ENCODE measurements around the gene HCCS. TPM values are rescaled to one million over a fixed set of nuclear protein-coding genes. Genes with fewer than 3 reads are reported as not detected.

HCCS gene
- total and polyA plus RNA-seq, 2 donors (not counting 3 experiments of a cell fraction or from before 2014, with no cell fraction given): 16.9 to 39.3 TPM

DNA sequence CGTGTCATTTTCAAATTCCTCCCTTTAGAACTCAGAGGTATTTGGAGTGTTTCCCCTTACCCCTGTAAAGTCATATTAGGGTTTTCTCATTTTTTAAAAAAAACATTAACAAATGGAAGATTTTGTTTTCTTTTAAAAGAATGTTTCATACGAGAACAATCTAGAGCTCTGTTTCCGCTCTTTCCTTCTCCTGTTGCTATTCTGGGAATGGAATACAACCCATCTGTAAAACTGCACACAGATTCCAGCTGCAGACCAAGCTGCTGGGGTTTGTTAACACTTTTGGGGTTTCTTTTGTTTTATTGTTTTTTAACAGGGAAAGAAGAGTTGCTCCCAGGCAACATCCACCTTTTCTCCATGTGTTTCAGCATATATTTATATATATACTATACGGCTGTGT lies 61.3 kb downstream of the HCCS start:
- ChIA-PET CTCF (no interaction called here), POLR2A (no interaction called here)
- no TSS peak for BruUV-seq (replicated peaks)
- Histone ChIP-seq H3K79me2 (ENCODE audit: control insufficient read depth, insufficient read depth, low read length) (no peaks in the 10 kb centered on the region), H3K4me3 (replicated peaks in 1 of 3; ENCODE audit: insufficient read depth in 1 of 3, low read depth in 1 of 3, low read length in 3 of 3) (no peak overlapping the region), H3K9me3 (replicated peaks; ENCODE audit: control insufficient read depth, insufficient read depth, low read length) (no peaks in the 10 kb centered on the region), H3K4me1 (ENCODE audit: control insufficient read depth, extremely low read depth, insufficient read depth, low read length) (no peaks in the 10 kb centered on the region), H3K36me3 (ENCODE audit: control insufficient read depth in 2 of 2, extremely low read depth in 1 of 2, insufficient read depth in 2 of 2, low read length in 2 of 2) (no peaks in the 10 kb centered on the region), H3K27ac (ENCODE audit: insufficient read depth, low read depth, low read length) (no peak overlapping the region), H4K20me1 (replicated peaks; ENCODE audit: control insufficient read depth, extremely low read depth, insufficient read depth, low read length) (no peaks in the 10 kb centered on the region), H3K4me2 (ENCODE audit: insufficient read depth, low read length) (no peak overlapping the region), H3K9me1 (replicated peaks; ENCODE audit: control insufficient read depth, extremely low read depth, insufficient read depth, low read length) (no peaks in the 10 kb centered on the region), H3K27me3 (ENCODE audit: control insufficient read depth in 2 of 2, insufficient read depth in 2 of 2, low read length in 2 of 2) (no peaks in the 10 kb centered on the region), H3K9ac (replicated peaks; ENCODE audit: extremely low read depth, insufficient read depth, low read length) (no peak overlapping the region), H2AFZ (ENCODE audit: low read depth, low read length) (no peak overlapping the region)
- no peak for TF ChIP-seq FOS (IDR thresholded peaks at IDR 0.05; ENCODE audit: borderline replicate concordance, insufficient read depth, low read length)
- TF ChIP-seq JUN (IDR thresholded peaks at IDR 0.05; ENCODE audit: borderline replicate concordance, insufficient read depth, insufficient read length, low read depth): no peak
- no peak for TF ChIP-seq POLR2AphosphoS5 (IDR thresholded peaks at IDR 0.05; ENCODE audit: insufficient read depth, low read depth, low read length)
- TF ChIP-seq POLR2A (IDR thresholded peaks at IDR 0.05; ENCODE audit: low read depth, low read length): no peak
- no peak for TF ChIP-seq MYC (IDR thresholded peaks at IDR 0.05; ENCODE audit: low read depth, low read length)
- TF ChIP-seq EZH2 (IDR thresholded peaks at IDR 0.05; ENCODE audit: borderline replicate concordance, low read depth, low read length, severe bottlenecking): no peak
- TF ChIP-seq, protein P1, sequence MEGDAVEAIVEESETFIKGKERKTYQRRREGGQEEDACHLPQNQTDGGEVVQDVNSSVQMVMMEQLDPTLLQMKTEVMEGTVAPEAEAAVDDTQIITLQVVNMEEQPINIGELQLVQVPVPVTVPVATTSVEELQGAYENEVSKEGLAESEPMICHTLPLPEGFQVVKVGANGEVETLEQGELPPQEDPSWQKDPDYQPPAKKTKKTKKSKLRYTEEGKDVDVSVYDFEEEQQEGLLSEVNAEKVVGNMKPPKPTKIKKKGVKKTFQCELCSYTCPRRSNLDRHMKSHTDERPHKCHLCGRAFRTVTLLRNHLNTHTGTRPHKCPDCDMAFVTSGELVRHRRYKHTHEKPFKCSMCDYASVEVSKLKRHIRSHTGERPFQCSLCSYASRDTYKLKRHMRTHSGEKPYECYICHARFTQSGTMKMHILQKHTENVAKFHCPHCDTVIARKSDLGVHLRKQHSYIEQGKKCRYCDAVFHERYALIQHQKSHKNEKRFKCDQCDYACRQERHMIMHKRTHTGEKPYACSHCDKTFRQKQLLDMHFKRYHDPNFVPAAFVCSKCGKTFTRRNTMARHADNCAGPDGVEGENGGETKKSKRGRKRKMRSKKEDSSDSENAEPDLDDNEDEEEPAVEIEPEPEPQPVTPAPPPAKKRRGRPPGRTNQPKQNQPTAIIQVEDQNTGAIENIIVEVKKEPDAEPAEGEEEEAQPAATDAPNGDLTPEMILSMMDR (IDR thresholded peaks at IDR 0.05; ENCODE audit: extremely low read depth in 1 of 2, insufficient read depth in 1 of 2, low read depth in 1 of 2, low read length in 2 of 2): no peak
- TF ChIP-seq GATA2 (IDR thresholded peaks at IDR 0.05; ENCODE audit: insufficient read depth, insufficient read length, low read depth, low read length): no peak
- TF ChIP-seq, protein P2, sequence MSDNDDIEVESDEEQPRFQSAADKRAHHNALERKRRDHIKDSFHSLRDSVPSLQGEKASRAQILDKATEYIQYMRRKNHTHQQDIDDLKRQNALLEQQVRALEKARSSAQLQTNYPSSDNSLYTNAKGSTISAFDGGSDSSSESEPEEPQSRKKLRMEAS (IDR thresholded peaks at IDR 0.05; ENCODE audit: insufficient read depth, insufficient read length): no peak
- no peak for FAIRE-seq
- intact Hi-C loops (cut with micrococcal nuclease) (no loop called here), dilution Hi-C loops (cut with MboI; ENCODE audit: extremely low pct_ligation_motif_present, low sequenced_read_pairs) (no loop called here)
- DNase-seq (ENCODE audit: low read depth, low spot score): no peak

Small RNA genes within 50 kb of the gene (small RNA-seq; reads per million reads assigned to genes)
- gene RF00019 (ENCODE audit: insufficient read depth, insufficient read length, low read depth, low replicate concordance) (not detected), gene RF02271 (ENCODE audit: insufficient read depth, insufficient read length, low read depth, low replicate concordance) (not detected)

Other genes with a start within 250 kb of the HCCS start
- gene AMELX, start 182.1 kb downstream of the HCCS start, total RNA-seq: not detected in 2 replicates
- gene AMELX, start 182.1 kb downstream of the HCCS start, polyA plus RNA-seq: not detected in 2 replicates

Data from endothelial cell of umbilical vein (primary cell).